Measurements from ENCODE around the gene C3orf49. TPM values are rescaled to one million over a fixed set of nuclear protein-coding genes. Genes with fewer than 3 reads are reported as not detected.

C3orf49 gene
- total RNA-seq, 4 donors from 2014 or later, result not detected

DNA sequence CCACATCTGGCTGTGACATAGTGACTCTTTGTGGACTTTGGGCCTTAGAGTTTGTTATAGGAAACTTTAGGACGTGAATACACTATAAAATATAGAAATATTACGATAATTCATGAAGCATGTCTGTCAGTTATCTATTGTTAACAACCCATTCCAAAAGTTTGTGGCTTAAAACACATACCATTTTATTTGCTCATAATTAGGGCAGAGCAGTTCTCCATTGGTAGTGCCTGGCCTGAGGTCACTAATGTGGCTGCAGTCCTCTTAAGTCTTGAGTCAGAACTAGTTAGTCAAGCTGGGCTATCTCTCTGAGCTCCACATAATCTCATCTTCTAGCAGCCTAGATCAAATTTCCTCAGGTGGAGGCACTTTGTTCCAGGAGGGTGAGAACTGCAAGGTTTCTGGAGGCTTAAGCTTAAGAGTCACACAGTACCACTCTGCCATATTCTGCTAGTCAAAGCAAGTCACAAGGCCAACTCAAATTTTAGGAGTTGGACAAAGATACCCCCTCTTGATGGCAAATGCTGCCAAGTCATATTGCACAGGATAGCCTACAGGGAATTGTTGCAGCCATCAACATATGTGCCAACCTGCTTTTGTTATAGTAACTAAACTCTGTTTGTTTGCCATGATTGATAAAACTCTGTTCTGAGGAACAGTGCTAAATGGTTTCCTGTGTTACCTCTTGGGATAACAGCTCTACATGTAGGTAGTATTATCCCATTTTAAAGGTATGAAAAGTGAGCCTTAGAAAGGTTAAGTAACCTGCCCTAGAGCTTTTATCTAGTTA is 53.2 kb downstream of the C3orf49 start:
- Histone ChIP-seq H3K4me3 (no peak overlapping the region), H3K36me3 (peaks cover 0 to 1% (median 0%) of the 10 kb centered on the region in 3 donors), H3K9me3 (no peaks in the 10 kb centered on the region), H3K4me1 (peaks cover 0 to 33% (median 9%) of the 10 kb centered on the region in 3 donors), H3K27ac (no peak overlapping the region), H3K27me3 (no peaks in the 10 kb centered on the region)
- intact Hi-C loops (cut with DNase I), result no loop called here
- WGBS, 2 donors, result 71 to 78% methylated on average over 2 of the region's 2 CpGs
- TF ChIP-seq, protein P1, sequence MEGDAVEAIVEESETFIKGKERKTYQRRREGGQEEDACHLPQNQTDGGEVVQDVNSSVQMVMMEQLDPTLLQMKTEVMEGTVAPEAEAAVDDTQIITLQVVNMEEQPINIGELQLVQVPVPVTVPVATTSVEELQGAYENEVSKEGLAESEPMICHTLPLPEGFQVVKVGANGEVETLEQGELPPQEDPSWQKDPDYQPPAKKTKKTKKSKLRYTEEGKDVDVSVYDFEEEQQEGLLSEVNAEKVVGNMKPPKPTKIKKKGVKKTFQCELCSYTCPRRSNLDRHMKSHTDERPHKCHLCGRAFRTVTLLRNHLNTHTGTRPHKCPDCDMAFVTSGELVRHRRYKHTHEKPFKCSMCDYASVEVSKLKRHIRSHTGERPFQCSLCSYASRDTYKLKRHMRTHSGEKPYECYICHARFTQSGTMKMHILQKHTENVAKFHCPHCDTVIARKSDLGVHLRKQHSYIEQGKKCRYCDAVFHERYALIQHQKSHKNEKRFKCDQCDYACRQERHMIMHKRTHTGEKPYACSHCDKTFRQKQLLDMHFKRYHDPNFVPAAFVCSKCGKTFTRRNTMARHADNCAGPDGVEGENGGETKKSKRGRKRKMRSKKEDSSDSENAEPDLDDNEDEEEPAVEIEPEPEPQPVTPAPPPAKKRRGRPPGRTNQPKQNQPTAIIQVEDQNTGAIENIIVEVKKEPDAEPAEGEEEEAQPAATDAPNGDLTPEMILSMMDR (IDR thresholded peaks at IDR 0.05), result no peak
- no peak for TF ChIP-seq POLR2A (IDR thresholded peaks at IDR 0.05)
- no peak for DNase-seq

DNA sequence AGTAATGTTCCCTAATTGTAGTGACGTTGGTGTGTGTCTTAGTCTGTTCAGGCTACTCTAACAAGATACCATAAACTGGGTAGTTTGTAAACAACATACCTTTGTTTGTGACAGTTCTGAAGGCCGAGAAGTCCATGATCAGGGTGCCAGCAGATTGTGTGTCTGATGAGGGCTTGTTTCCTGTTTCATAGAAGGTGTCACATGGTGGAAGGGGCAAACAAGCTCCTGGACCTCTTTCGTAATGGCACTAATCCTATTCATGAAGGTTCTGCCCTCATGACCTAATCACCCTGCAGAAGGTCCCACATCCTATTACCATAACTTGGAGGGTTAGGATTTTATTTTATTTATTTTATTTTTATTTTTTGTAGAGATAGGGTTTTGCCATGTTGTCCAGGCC is 55.7 kb downstream of the C3orf49 start:
- intact Hi-C loops (cut with DNase I), result no loop called here
- Histone ChIP-seq H3K27ac (no peak overlapping the region), H3K9me3 (no peaks in the 10 kb centered on the region), H3K4me3 (no peak overlapping the region), H3K4me1 (peaks cover 0 to 38% (median 9%) of the 10 kb centered on the region in 3 donors), H3K27me3 (no peaks in the 10 kb centered on the region), H3K36me3 (no peaks in the 10 kb centered on the region)
- TF ChIP-seq POLR2A (IDR thresholded peaks at IDR 0.05), result no peak
- TF ChIP-seq, protein P1 (IDR thresholded peaks at IDR 0.05), result no peak
- no peak for DNase-seq
- WGBS, 2 donors, result 88 to 91% methylated on average over 3 of the region's 3 CpGs

DNA sequence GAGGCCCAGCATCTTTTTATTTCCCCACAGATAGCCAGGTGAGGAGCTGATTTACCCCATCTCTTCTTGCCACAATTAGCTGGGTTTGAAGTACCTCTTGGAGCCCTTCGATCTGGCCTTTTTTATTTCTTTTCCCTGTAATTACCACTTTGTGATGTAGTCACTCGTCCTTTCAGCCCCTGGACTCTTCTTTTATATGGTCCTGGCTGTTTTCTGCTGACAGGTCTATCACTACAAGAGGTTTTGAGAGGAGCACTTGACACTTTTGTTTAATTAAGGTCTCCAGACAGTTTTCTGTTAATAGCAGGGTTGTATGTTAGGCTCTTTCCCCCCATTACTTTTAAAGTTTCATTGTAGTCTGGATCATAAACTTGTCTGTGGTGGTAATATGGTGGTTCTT is 56.4 kb downstream of the C3orf49 start:
- no peak for DNase-seq
- intact Hi-C loops (cut with DNase I), result no loop called here
- Histone ChIP-seq H3K27ac (no peak overlapping the region), H3K9me3 (no peaks in the 10 kb centered on the region), H3K4me3 (no peak overlapping the region), H3K27me3 (no peaks in the 10 kb centered on the region), H3K36me3 (no peaks in the 10 kb centered on the region), H3K4me1 (peaks cover 0 to 31% (median 8%) of the 10 kb centered on the region in 3 donors)
- 87 to 94% methylated on average over 2 of the region's 2 CpGs for whole genome bisulfite sequencing, 2 donors
- no peak for TF ChIP-seq POLR2A (IDR thresholded peaks at IDR 0.05)
- TF ChIP-seq, protein P1 (IDR thresholded peaks at IDR 0.05), result no peak

DNA sequence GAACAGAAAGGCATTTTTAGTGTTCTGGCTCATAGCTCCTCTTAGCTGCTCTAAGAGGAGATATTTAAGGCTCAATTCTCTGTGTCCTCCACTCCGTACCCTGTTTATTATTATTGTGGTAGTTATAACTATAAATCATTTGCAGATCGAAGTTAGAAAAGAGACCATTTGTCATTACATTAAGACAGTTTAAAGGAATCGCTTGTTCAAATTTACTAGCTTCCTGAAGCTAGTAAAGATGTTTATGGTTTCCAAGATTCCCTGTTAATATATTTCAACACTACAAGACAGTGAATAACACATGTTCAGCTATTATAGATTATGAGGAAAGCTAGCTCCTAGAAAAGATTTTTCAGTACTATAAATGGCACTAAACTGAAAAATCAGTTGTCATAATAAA is 57.2 kb downstream of the C3orf49 start:
- intact Hi-C loops (cut with DNase I), result no loop called here
- Histone ChIP-seq H3K4me3 (no peak overlapping the region), H3K27ac (no peak overlapping the region), H3K9me3 (no peaks in the 10 kb centered on the region), H3K4me1 (peaks cover 0 to 24% (median 8%) of the 10 kb centered on the region in 3 donors), H3K36me3 (no peaks in the 10 kb centered on the region), H3K27me3 (no peaks in the 10 kb centered on the region)
- WGBS, 2 donors, result 69 to 79% methylated on average over 3 of the region's 3 CpGs
- no peak for DNase-seq
- no peak for TF ChIP-seq POLR2A (IDR thresholded peaks at IDR 0.05)
- TF ChIP-seq, protein P1 (IDR thresholded peaks at IDR 0.05), result no peak

DNA sequence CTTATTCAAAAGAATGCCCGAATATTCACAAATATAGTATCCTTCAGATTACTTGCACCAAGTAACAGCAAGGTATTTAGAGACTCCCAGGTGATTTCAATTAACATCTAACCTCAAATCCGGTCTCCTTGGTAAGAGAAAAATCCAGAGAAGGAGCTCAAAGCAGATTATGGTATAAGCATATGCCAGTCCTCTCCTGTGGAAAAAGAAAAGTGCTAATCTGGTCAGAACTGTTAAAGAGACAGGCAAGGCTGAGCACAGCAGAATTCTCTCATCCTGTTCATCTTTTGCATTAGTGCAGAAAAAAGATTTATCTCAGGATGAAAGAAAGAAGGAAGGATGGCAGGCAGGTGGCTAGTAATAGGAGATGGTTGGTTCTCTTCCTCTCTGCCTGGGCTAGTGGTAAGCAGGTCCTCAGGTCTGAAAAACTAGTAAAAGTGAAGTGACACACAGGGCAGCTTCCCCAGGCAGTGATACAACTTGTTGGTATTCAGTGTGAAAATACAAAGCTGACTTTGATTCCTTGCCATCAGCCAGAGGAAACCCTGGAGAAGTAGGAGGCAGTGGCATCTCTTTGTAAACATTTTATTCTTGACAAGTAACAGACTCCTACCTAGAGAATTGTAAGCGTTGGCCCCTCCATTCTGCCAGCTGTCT is 58.8 kb downstream of the C3orf49 start:
- WGBS, 2 donors, result 75 to 94% methylated on average over 3 of the region's 3 CpGs
- no peak for TF ChIP-seq POLR2A (IDR thresholded peaks at IDR 0.05)
- TF ChIP-seq, protein P1 (IDR thresholded peaks at IDR 0.05), result no peak
- Histone ChIP-seq H3K36me3 (no peaks in the 10 kb centered on the region), H3K4me1 (peaks cover 0 to 17% (median 4%) of the 10 kb centered on the region in 3 donors), H3K27ac (no peak overlapping the region), H3K4me3 (no peak overlapping the region), H3K9me3 (no peaks in the 10 kb centered on the region), H3K27me3 (no peaks in the 10 kb centered on the region)
- no peak for DNase-seq
- intact Hi-C loops (cut with DNase I), result no loop called here

Data from esophagus squamous epithelium (tissue), 5 donors.